GM21526 (cell line): ENCODE measurements around the gene CECR2.

Source experiments
- ATAC-seq: cut with Tn5 transposase; IDR thresholded peaks from one replicate; pipeline ENCODE4 v1.9.1; 2021; ENCODE audit warnings: moderate library complexity; ENCODE audit not compliant: unreplicated experiment, low FRiP score

The CECR2 gene

GRCh38 chr22:17590586-17590985 lies 221.3 kb downstream of the CECR2 start:
- no peak for ATAC-seq

- ATAC-seq = no peak
Observed at GRCh38 chr22:17592201-17592600, 222.9 kb downstream of the CECR2 start.

DNA sequence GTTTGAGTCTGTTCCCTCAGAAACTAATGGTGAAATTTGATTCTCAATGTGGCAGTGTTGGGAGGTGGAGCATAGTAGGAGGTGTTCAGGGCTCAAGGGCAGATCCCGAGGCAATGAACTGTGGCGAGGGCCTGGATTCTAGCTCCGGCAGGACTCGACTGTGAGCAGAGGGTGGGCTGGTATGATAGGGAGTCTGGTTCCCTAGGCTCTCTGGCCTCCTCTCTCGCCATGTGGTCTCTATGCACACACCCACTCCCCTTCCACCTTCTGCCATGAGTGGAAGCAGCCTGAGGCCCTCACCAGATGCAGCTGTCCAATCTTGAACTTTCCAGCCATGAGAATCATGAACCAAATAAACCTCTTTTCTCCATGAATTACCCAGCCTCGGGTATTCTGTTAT lies 227.0 kb downstream of the CECR2 start:
- no peak for ATAC-seq

GRCh38 chr22:17597217-17597616 lies 228.0 kb downstream of the CECR2 start:
- no peak for ATAC-seq

DNA sequence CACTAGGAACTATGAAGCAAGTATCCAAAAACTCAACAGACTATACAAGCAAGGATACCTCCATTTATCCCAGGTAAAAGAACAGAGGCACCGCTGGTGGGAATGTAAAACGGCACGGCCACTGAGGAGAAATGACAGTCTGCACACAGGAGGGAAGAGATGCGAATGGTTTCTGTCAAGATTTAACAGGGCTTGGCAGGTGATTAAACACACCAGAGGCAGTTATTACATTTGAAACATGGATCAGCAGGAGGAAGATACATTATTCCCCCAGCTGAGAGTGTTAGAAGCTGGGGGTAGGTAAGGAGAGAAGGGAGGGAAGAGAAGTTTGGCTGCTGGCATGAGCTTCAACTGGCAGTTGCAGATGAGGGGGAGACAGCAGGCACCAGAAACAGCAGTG lies 229.1 kb downstream of the CECR2 start:
- no peak for ATAC-seq

GRCh38 chr22:17601031-17601430 lies 231.8 kb downstream of the CECR2 start:
- ATAC-seq = no peak

GRCh38 chr22:17603668-17604067 lies 234.4 kb downstream of the CECR2 start:
- ATAC-seq = no peak

DNA sequence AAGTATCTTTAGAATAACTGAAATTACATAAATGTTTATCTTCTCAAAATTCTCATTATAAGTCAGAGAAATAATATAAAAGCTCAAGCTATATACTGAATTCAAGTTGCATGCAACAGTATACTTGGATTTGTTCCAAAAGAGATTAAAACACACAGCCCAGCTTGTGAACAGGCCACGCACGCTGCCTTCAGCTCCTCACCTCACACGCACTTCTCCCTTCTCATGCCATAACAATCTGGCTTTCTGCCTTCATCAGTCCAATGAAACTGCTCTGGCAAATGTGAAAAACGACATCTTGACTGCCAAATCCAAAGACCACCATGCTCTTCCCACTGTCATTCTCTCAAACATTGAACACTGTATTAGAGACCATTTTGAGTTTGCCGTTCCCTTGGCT lies 237.2 kb downstream of the CECR2 start:
- no peak for ATAC-seq
